Muscle layer of duodenum (tissue), 2 donors: ENCODE measurements around the gene CLTC.

Experiments used
- H3K27ac ChIP-seq: one replicate; pipeline ENCODE4 v1.7.0; 2013; ENCODE audit warnings: mild to moderate bottlenecking, low read length
- H3K27me3 ChIP-seq: one replicate; pipeline ENCODE4 v1.7.0; 2013; ENCODE audit warnings: low read depth, mild to moderate bottlenecking, control low read depth, low read length
- H3K36me3 ChIP-seq, 2 donors: one replicate each; pipeline ENCODE4 v1.7.0; 2013; ENCODE audit warnings: low read length in 2 of 2, control low read depth in 1 of 2, mild to moderate bottlenecking in 1 of 2; ENCODE audit not compliant: insufficient read depth in 2 of 2, control insufficient read depth in 1 of 2
- H3K4me1 ChIP-seq, 2 donors: one replicate each; pipeline ENCODE4 v1.7.0; 2013; ENCODE audit warnings: low read length in 2 of 2, mild to moderate bottlenecking in 2 of 2, control low read depth in 1 of 2, moderate library complexity in 1 of 2; ENCODE audit not compliant: insufficient read depth in 2 of 2, control insufficient read depth in 1 of 2
- H3K4me3 ChIP-seq, 2 donors: one replicate each; pipeline ENCODE4 v1.7.0; 2013; ENCODE audit warnings: low read length in 2 of 2, low read depth in 1 of 2, mild to moderate bottlenecking in 1 of 2
- H3K9me3 ChIP-seq, 2 donors: one replicate each; pipeline ENCODE4 v1.7.0; 2013; ENCODE audit warnings: low read length in 2 of 2, control low read depth in 1 of 2, mild to moderate bottlenecking in 1 of 2; ENCODE audit not compliant: control insufficient read depth in 1 of 2
- donor health status: healthy.

Gene CLTC

DNA sequence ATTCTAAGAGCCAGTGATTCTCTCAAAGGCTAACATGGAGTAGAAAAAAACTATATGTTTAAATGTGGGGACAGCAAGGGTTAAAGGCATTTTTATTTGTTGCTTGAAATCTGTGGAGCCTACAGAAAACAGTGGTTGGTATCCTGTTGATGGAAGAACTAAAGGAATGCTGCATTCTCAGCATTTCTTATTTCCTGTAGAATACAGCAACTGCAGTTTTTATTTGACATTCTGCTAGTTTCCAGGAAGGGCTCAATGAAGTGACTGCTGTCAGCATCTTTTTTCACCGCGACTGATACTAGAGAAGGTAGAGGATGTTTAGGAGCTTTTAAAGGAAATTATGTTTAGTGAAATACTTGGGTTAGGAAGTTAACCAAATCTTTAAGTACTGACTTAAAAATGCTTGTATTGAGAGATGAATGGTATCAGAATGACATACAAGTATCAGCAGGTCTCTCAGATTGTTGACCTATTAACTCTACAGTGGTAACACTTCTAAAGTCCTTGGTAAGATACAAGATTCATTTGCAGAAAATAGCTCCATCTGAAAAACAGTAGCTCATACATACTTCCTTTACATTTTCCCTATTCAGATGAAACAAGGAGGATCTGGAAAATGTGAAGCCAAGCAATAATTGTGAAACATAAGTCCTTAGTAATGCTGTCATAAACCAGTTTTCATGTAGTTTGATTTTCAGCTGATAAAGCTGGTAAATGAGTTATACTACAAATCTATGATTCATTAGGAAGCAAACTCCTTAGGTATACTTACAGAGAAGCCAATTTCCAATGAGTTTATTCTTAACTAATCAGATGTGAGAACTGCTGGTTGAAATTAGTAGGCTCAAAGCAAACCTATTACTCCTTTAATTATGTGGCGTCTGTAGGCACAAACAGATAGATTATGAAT is 15.2 kb downstream of the CLTC start:
- Histone ChIP-seq H3K4me1 (peaks cover 9 to 37% of the 10 kb centered on the region in 2 donors), H3K4me3 (peak overlapping the region in 1 of 2 donors; percentile 7)

DNA sequence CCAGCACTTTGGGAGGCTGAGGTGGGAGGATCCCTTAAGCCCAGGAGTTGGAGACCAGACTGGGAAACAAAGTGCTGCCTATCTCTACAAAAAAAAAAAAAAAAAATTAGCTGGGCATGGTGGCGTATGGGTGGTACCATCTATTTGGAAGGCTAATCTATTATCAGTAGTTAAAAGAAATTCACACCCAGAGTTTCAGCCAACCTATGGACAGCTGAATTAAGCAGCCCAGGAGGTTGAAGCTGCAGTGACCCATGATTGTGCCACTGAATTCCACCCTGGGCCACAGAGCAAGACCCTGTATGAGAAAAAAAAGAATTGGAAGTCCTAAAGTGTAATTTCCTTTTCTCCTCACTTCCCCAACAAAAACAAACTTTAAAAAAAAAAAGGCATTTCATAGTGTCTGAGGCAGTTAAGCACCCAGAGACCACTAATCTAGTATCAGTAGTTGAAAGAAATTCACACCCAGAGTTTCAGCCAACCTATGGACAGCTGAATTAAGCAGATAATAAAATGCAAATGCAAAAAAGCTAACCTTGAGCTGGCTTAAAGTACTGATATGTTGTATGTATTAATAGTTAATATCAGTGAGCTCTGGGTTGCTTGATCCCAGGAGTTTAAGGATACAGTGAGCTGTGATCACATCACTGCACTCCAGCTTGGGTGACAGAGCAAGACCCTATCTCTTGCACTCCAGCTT is 18.1 kb downstream of the CLTC start:
- H3K27ac ChIP-seq, result no peak overlapping the region
- no peaks in the 10 kb centered on the region for H3K36me3 ChIP-seq
- no peaks in the 10 kb centered on the region for H3K9me3 ChIP-seq
- no peaks in the 10 kb centered on the region for H3K27me3 ChIP-seq
- H3K4me3 ChIP-seq, result no peak overlapping the region
- H3K4me1 ChIP-seq, result peaks cover 9 to 32% of the 10 kb centered on the region in 2 donors

More for the DNA sequence above, 15.2 kb downstream of the CLTC start:
- Histone ChIP-seq H3K27ac (peak overlapping the region; percentile 62), H3K27me3 (no peaks in the 10 kb centered on the region), H3K36me3 (no peaks in the 10 kb centered on the region), H3K9me3 (no peaks in the 10 kb centered on the region)

DNA sequence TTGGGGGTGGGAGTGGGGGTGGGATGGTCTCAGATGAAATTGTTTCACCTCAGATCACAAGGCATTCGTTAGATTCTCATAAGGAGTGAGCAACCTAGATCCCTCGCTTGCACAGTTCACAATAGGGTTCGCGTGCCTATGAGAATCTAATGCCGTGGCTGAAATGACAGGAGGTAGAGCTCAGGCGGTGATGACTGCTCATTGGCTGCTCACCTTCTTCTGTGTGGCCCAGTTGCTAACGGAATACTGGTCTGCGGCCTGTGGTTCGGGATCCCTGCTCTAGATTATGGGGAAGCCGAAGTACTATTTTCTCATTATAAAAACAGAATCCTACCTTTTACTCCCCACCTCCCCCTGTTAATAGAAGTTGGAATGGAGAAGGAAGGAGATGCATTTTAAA is 18.9 kb downstream of the CLTC start:
- Histone ChIP-seq H3K36me3 (no peaks in the 10 kb centered on the region), H3K27me3 (no peaks in the 10 kb centered on the region), H3K9me3 (no peaks in the 10 kb centered on the region), H3K4me1 (peaks cover 11 to 35% of the 10 kb centered on the region in 2 donors), H3K4me3 (no peak overlapping the region), H3K27ac (no peak overlapping the region)

DNA sequence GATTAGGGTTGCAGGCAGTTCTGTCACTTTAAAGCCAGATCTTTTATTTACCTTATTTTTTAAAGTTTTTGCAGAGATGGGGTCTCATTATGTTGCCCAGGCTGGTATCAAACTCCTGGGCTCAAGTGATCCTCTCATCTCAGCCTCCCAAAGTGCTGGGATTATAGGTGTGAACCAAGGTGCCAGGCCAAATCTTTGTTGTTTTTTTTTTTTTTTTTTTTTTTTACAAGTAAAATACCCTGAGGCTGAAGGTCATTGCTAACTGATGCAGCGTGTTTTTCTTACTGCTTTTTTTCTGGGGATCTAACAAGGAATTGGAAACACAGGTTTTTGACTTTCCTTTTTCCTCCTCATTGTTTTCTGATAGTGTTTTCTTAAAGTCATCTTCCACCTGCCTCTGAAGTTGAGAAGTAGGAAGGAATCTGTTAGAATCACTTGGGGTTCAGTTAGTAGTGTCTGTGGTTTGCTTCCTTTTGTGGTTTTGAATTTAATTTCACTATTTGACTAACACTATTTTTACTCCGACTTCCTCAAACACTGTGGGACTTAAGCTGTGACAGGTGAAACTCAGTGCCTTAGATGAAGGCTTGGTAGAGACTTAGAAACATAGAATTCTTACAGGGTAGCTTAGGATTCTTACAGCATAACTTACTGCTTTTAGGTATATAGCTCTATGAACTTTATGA is 22.2 kb downstream of the CLTC start:
- H3K4me3 ChIP-seq, result no peak overlapping the region
- peaks cover 6 to 39% of the 10 kb centered on the region in 2 donors for H3K4me1 ChIP-seq
- H3K27me3 ChIP-seq, result no peaks in the 10 kb centered on the region
- H3K36me3 ChIP-seq, result peaks cover 0 to 8% of the 10 kb centered on the region in 2 donors
- H3K27ac ChIP-seq, result peak overlapping the region; percentile 3
- H3K9me3 ChIP-seq, result no peaks in the 10 kb centered on the region

DNA sequence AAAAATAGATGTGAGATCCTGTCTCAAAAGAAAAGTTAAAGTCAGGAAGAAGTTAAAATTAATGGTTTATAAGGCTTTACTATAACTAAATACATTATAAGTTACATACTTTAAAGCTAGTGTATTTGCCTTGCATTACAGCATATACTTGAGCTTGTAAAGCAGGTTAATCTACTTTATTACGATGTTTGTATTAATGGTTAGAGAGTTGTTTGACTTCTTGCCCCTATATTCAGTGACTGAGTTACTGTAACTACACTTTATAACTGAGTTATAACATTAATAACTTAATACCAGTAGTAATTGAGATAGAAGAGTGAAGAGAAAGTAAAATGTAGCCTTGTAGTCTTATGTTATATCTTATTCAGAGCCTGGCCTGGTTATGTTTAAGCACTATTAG is 22.9 kb downstream of the CLTC start:
- no peak overlapping the region for H3K4me3 ChIP-seq
- H3K27ac ChIP-seq, result peak overlapping the region; percentile 3
- H3K9me3 ChIP-seq, result no peaks in the 10 kb centered on the region
- H3K27me3 ChIP-seq, result no peaks in the 10 kb centered on the region
- peaks cover 6 to 39% of the 10 kb centered on the region in 2 donors for H3K4me1 ChIP-seq
- H3K36me3 ChIP-seq, result peaks cover 4 to 12% of the 10 kb centered on the region in 2 donors

DNA sequence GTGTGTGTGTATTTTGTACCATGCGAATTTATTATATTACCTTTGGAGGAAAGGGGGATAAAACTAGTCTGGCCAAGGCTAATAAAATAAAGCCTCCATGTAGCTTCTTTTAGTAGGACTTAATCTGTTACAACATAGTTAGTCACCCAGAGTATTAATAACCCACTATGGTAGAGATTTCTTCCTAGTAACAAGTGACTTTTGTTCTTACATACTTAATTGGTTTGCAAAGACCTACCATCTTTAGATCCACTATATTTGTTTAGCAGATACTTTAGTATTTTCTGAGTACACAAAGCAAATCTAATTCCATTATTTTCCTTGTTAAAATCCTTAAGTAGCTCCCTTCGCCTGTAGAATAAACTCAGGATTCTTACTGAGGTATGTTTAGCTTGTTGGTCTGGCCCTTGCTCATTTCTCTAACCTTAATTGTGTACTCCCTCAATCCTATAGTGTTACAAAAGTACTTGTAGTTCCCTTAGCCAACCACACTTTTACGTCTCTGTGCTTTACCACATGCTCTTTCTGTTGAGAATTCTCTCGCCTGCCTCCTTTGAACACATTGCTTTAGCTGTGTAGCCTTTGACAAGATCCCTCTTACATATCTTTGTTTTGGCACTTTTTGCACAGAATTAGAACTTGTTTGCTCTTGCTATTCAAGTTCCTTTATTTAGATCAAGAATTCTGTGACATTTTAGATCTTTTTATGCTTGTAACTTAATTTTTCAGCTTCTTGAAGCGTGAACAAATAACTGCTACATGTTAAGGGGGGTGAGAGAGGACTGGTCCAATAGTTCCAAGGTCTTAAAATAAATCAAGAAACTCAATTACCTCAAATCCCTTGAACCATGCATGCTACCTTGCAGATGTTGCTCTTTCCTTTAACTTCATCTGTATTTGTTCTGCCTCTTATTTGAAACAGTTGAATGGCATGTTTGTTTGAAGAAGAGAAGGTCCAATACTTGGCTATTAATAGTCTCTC is 23.8 kb downstream of the CLTC start:
- H3K36me3 ChIP-seq, result peaks cover 12 to 21% of the 10 kb centered on the region in 2 donors
- H3K27me3 ChIP-seq, result no peaks in the 10 kb centered on the region
- H3K9me3 ChIP-seq, result no peaks in the 10 kb centered on the region
- peaks cover 6 to 42% of the 10 kb centered on the region in 2 donors for H3K4me1 ChIP-seq
- H3K4me3 ChIP-seq, result no peak overlapping the region
- H3K27ac ChIP-seq, result peak overlapping the region; percentile 3

DNA sequence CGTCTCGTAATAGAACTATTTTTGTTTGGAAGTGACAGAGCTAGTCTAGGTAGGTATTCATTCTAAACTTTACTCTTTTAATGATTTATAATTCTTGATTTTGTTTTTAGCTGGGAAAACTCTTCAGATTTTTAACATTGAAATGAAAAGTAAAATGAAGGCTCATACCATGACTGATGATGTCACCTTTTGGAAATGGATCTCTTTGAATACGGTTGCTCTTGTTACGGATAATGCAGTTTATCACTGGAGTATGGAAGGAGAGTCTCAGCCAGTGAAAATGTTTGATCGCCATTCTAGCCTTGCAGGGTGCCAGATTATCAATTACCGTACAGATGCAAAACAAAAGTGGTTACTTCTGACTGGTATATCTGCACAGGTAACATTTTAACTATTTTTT is 27.6 kb downstream of the CLTC start:
- no peak overlapping the region for H3K4me3 ChIP-seq
- H3K27ac ChIP-seq, result no peak overlapping the region
- H3K27me3 ChIP-seq, result no peaks in the 10 kb centered on the region
- peaks cover 6 to 38% of the 10 kb centered on the region in 2 donors for H3K4me1 ChIP-seq
- peaks cover 0 to 2% of the 10 kb centered on the region in 2 donors for H3K9me3 ChIP-seq
- peaks cover 42 to 43% of the 10 kb centered on the region in 2 donors for H3K36me3 ChIP-seq

DNA sequence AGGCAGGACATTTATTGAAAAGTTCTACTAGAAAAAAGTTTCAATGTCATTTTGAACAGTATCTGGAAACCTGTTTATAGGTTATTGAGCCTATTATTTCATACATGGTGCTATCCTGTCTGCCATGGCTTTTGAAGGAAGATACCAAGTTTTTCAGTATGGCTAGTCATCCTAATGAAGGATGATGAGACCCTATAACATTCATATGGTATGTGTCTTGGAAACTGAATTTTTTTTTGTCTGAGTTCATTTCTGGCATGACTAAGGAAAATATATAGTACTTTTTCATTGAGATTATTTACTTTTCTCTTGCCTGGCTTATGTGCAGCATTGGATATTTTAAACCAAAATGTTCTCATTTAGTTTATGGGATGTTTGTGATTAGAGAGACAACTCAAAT is 30.2 kb downstream of the CLTC start:
- Histone ChIP-seq H3K36me3 (peaks cover 52 to 64% of the 10 kb centered on the region in 2 donors), H3K4me1 (peaks cover 0 to 19% of the 10 kb centered on the region in 2 donors), H3K4me3 (no peak overlapping the region), H3K9me3 (peaks cover 0 to 5% of the 10 kb centered on the region in 2 donors), H3K27ac (no peak overlapping the region), H3K27me3 (no peaks in the 10 kb centered on the region)

DNA sequence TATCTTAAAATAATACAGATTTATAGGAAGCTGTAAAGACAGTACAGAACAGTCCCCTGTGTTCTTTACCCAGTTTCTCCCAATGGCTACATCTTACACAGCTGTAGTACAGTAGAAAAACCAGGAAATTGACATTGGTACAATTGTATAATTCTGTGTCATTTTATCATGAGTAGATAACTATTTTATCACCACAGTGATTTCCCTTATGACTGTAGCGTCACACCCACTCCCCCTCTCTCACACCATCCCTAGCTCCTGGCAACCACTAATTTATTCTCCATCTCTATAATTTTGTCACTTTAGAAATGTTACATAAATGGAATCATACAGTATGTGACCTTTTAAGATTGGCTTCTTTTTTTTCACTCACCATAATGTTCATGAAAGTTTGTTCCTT is 30.9 kb downstream of the CLTC start:
- Histone ChIP-seq H3K27ac (no peak overlapping the region), H3K4me1 (peaks cover 0 to 11% of the 10 kb centered on the region in 2 donors)

DNA sequence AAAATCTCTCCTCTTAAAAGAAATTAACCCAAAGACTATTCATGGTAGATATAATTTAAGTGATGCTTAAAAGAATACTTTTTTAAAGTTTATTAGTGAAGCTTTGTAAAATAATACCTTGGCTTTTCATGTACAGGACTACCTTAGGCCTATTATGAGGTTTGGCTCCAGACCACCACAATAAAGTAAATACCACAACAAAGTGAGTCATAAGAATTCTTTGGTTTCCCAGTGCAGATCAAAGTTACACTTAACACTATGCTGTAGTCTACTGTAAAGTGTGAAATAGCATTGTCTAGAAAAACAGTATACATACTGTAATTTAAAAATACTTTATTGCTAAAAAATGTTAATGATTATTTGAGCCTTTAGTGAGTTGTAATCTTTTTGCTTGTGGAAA is 31.7 kb downstream of the CLTC start:
- peaks cover 0 to 5% of the 10 kb centered on the region in 2 donors for H3K9me3 ChIP-seq
- H3K27me3 ChIP-seq, result no peaks in the 10 kb centered on the region
- no peak overlapping the region for H3K27ac ChIP-seq
- H3K4me3 ChIP-seq, result no peak overlapping the region
- H3K4me1 ChIP-seq, result peaks cover 0 to 4% of the 10 kb centered on the region in 2 donors
- peaks cover 66 to 72% of the 10 kb centered on the region in 2 donors for H3K36me3 ChIP-seq

More for the DNA sequence above, 30.9 kb downstream of the CLTC start:
- H3K4me3 ChIP-seq, result no peak overlapping the region
- no peaks in the 10 kb centered on the region for H3K27me3 ChIP-seq
- H3K36me3 ChIP-seq, result peaks cover 60 to 72% of the 10 kb centered on the region in 2 donors
- peaks cover 0 to 5% of the 10 kb centered on the region in 2 donors for H3K9me3 ChIP-seq
